SK-N-SH treated with all-trans-retinoic acid at 6 μM for 48 hours (cell line): ENCODE results near the gene AP1G2.

Experiments used
- ATAC-seq: fragments of 200-7000 bp; cut with Tn5 transposase; 3 replicates; pipeline ENCODE4 v1.9.1; 2020; ENCODE audit warnings: mild to moderate bottlenecking, moderate library complexity
- ARNTL ChIP-seq: fragments of 450-650 bp; formaldehyde crosslinking; IDR thresholded peaks from 2 replicates; pipeline ENCODE4 v1.5.0; 2020; ENCODE audit warnings: low read depth, mild to moderate bottlenecking, moderate library complexity, borderline replicate concordance
- CREB5 ChIP-seq: fragments of 250-450 bp; sonication (Bioruptor Pico); IDR thresholded peaks from 2 replicates; pipeline ENCODE4 v1.5.1; 2020; ENCODE audit warnings: low read depth, mild to moderate bottlenecking, moderate library complexity
- ESRRG ChIP-seq: fragments of 250-450 bp; sonication (Bioruptor Pico); IDR thresholded peaks from 2 replicates; pipeline ENCODE4 v1.6.1; 2021; ENCODE audit warnings: mild to moderate bottlenecking
- GLIS3 ChIP-seq: fragments of 250-450 bp; sonication (Bioruptor Pico); IDR thresholded peaks from 2 replicates; pipeline ENCODE4 v1.5.0; 2020; ENCODE audit warnings: mild to moderate bottlenecking, moderate library complexity
- ISL1 ChIP-seq: fragments of 250-450 bp; sonication (Bioruptor Pico); IDR thresholded peaks from 2 replicates; pipeline ENCODE4 v2.1.2; 2022; ENCODE audit warnings: mild to moderate bottlenecking, moderate library complexity
- OSR1 ChIP-seq: fragments of 250-450 bp; sonication (Bioruptor Pico); IDR thresholded peaks from 2 replicates; pipeline ENCODE4 v1.8.0; 2022; ENCODE audit warnings: moderate library complexity, mild to moderate bottlenecking, inconsistent platforms
- PPARA ChIP-seq: fragments of 250-450 bp; sonication (Bioruptor Pico); IDR thresholded peaks from 2 replicates; pipeline ENCODE4 v1.5.0; 2020; ENCODE audit warnings: mild to moderate bottlenecking, borderline replicate concordance
- SNAI2 ChIP-seq: fragments of 250-450 bp; sonication (Bioruptor Pico); IDR thresholded peaks from 2 replicates; pipeline ENCODE4 v1.5.0; 2020; ENCODE audit warnings: mild to moderate bottlenecking, moderate library complexity
- TCF4 ChIP-seq: fragments of 250-450 bp; sonication (Bioruptor Pico); IDR thresholded peaks from 2 replicates; pipeline ENCODE4 v1.8.0; 2021; ENCODE audit warnings: mild to moderate bottlenecking, moderate library complexity, borderline replicate concordance
- TSHZ2 ChIP-seq: fragments of 250-450 bp; sonication (Bioruptor Pico); IDR thresholded peaks from 2 replicates; pipeline ENCODE4 v1.5.0; 2020; ENCODE audit warnings: mild to moderate bottlenecking, moderate library complexity
- ZC3H10 ChIP-seq: fragments of 250-450 bp; sonication (Bioruptor Pico); IDR thresholded peaks from 2 replicates; pipeline ENCODE4 v1.5.1; 2021; ENCODE audit warnings: mild to moderate bottlenecking, moderate library complexity
- ZFP3 ChIP-seq: fragments of 250-450 bp; sonication (Bioruptor Pico); IDR thresholded peaks from 2 replicates; pipeline ENCODE4 v1.5.0; 2020; ENCODE audit warnings: mild to moderate bottlenecking, moderate library complexity
- ZFP30 ChIP-seq: fragments of 450-650 bp; formaldehyde crosslinking; IDR thresholded peaks from 2 replicates; pipeline ENCODE4 v1.5.0; 2022; ENCODE audit warnings: mild to moderate bottlenecking, moderate library complexity
- ZNF565 ChIP-seq: fragments of 450-650 bp; formaldehyde crosslinking; conservative IDR thresholded peaks from 2 replicates; pipeline ENCODE4 v1.5.0; 2020; ENCODE audit warnings: low read depth, mild to moderate bottlenecking, moderate library complexity
- ZNF70 ChIP-seq: fragments of 450-650 bp; formaldehyde crosslinking; IDR thresholded peaks from 2 replicates; pipeline ENCODE4 v1.5.0; 2020; ENCODE audit warnings: mild to moderate bottlenecking, moderate library complexity
- ZNF8 ChIP-seq: fragments of 450-650 bp; formaldehyde crosslinking; IDR thresholded peaks from 2 replicates; pipeline ENCODE4 v1.5.0; 2020; ENCODE audit warnings: mild to moderate bottlenecking, moderate library complexity
- TF ChIP-seq, protein P1 (sequence below): fragments of 250-450 bp; sonication (Bioruptor Pico); IDR thresholded peaks from 2 replicates; pipeline ENCODE4 v1.5.1; 2021; ENCODE audit warnings: mild to moderate bottlenecking, moderate library complexity
- TF ChIP-seq, protein P2 (sequence below): fragments of 250-450 bp; sonication (Bioruptor Pico); IDR thresholded peaks from 2 replicates; pipeline ENCODE4 v1.8.0; 2021; ENCODE audit warnings: low read depth, mild to moderate bottlenecking, moderate library complexity, borderline replicate concordance

Gene AP1G2

GRCh38 chr14:23546450-23547035 is 21.0 kb downstream of the AP1G2 start:
- TF ChIP-seq ZFP3 (CRISPR knock-in tag): no peak
- no peak for TF ChIP-seq CREB5 (CRISPR knock-in tag)
- no peak for TF ChIP-seq SNAI2 (CRISPR knock-in tag)
- TF ChIP-seq, protein P1, sequence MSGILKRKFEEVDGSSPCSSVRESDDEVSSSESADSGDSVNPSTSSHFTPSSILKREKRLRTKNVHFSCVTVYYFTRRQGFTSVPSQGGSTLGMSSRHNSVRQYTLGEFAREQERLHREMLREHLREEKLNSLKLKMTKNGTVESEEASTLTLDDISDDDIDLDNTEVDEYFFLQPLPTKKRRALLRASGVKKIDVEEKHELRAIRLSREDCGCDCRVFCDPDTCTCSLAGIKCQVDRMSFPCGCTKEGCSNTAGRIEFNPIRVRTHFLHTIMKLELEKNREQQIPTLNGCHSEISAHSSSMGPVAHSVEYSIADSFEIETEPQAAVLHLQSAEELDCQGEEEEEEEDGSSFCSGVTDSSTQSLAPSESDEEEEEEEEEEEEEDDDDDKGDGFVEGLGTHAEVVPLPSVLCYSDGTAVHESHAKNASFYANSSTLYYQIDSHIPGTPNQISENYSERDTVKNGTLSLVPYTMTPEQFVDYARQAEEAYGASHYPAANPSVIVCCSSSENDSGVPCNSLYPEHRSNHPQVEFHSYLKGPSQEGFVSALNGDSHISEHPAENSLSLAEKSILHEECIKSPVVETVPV (CRISPR knock-in tag): no peak
- TF ChIP-seq ZNF565 (CRISPR knock-in tag): no peak
- TF ChIP-seq OSR1: no peak
- no peak for TF ChIP-seq GLIS3 (CRISPR knock-in tag)
- TF ChIP-seq, protein P2, sequence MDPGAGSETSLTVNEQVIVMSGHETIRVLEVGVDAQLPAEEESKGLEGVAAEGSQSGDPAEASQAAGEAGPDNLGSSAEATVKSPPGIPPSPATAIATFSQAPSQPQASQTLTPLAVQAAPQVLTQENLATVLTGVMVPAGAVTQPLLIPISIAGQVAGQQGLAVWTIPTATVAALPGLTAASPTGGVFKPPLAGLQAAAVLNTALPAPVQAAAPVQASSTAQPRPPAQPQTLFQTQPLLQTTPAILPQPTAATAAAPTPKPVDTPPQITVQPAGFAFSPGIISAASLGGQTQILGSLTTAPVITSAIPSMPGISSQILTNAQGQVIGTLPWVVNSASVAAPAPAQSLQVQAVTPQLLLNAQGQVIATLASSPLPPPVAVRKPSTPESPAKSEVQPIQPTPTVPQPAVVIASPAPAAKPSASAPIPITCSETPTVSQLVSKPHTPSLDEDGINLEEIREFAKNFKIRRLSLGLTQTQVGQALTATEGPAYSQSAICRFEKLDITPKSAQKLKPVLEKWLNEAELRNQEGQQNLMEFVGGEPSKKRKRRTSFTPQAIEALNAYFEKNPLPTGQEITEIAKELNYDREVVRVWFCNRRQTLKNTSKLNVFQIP: no peak
- TF ChIP-seq ZNF70 (CRISPR knock-in tag): no peak
- TF ChIP-seq ESRRG (CRISPR knock-in tag): no peak
- no peak for TF ChIP-seq ISL1 (CRISPR knock-in tag)
- no peak for TF ChIP-seq TCF4 (CRISPR knock-in tag)
- no peak for TF ChIP-seq ZNF8 (CRISPR knock-in tag)
- TF ChIP-seq TSHZ2 (CRISPR knock-in tag): no peak
- no peak for ATAC-seq

- TF ChIP-seq ZC3H10 (CRISPR knock-in tag): no peak
- TF ChIP-seq ZNF70 (CRISPR knock-in tag): no peak
- TF ChIP-seq CREB5 (CRISPR knock-in tag): no peak
- TF ChIP-seq ZNF8 (CRISPR knock-in tag): no peak
- TF ChIP-seq ARNTL (CRISPR knock-in tag): no peak
- TF ChIP-seq ZNF565 (CRISPR knock-in tag): no peak
- no peak for TF ChIP-seq ESRRG (CRISPR knock-in tag)
- TF ChIP-seq, protein P2: no peak
- TF ChIP-seq ZFP30 (CRISPR knock-in tag): no peak
- TF ChIP-seq PPARA: no peak
- TF ChIP-seq SNAI2 (CRISPR knock-in tag): no peak
- no peak for ATAC-seq
Measured at GRCh38 chr14:23545740-23546365, 21.7 kb downstream of the AP1G2 start.
